ENCODE data around the gene SLC25A41. TPM values are rescaled to one million over a fixed set of nuclear protein-coding genes. Genes with fewer than 3 reads are reported as not detected.
A peak's percentile ranks its signal among the peaks of the same experiment; 100 is the strongest.

The SLC25A41 gene
- total and polyA plus RNA-seq, 9 of the 15 experiments (the other 6 are each of a cell fraction or from before 2014, with no cell fraction given), result 0.08 to 4.2 (median 1.6) TPM

DNA sequence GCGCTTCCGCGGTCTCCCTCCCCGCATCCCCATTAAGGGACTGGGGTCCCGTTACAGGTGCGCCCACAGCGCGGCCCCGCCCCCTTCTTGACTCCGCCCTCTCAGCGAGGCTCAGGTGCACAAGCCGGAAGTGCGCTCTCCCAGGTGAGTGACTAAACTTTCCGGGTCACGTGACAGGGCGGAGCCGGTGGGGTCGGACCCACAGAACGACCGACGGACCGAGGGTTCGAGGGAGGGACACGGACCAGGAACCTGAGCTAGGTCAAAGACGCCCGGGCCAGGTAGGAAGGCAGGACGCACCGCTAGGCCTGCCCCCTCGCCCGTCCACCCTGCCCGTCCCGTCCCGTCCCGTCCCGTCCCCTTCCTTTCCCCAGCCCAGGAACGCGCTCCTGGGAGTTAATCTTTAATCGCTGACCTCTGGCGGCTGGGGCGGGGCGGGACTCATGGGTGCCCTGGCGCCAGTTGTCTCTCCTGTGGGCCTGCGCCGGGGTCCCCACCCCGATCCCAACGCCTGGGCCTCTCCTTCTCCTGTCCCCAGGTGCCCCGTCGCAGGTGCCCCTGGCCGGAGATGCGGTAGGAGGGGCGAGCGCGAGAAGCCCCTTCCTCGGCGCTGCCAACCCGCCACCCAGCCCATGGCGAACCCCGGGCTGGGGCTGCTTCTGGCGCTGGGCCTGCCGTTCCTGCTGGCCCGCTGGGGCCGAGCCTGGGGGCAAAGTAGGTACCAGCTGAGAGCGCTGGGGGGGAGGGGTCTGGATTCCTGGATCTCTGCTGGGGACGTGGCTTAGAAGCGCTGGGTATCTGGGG is 30.7 kb upstream of the SLC25A41 start, which contains the start of gene CRB3 (continued):
- TF ChIP-seq, protein P1, sequence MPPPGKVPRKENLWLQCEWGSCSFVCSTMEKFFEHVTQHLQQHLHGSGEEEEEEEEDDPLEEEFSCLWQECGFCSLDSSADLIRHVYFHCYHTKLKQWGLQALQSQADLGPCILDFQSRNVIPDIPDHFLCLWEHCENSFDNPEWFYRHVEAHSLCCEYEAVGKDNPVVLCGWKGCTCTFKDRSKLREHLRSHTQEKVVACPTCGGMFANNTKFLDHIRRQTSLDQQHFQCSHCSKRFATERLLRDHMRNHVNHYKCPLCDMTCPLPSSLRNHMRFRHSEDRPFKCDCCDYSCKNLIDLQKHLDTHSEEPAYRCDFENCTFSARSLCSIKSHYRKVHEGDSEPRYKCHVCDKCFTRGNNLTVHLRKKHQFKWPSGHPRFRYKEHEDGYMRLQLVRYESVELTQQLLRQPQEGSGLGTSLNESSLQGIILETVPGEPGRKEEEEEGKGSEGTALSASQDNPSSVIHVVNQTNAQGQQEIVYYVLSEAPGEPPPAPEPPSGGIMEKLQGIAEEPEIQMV (tag; conservative IDR thresholded peaks at IDR 0.05; ENCODE audit: low read depth), result no peak
- TF ChIP-seq, protein P2, sequence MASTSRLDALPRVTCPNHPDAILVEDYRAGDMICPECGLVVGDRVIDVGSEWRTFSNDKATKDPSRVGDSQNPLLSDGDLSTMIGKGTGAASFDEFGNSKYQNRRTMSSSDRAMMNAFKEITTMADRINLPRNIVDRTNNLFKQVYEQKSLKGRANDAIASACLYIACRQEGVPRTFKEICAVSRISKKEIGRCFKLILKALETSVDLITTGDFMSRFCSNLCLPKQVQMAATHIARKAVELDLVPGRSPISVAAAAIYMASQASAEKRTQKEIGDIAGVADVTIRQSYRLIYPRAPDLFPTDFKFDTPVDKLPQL (IDR thresholded peaks at IDR 0.05; ENCODE audit: extremely low read depth, insufficient read length), result no peak
- TF ChIP-seq, protein P3, sequence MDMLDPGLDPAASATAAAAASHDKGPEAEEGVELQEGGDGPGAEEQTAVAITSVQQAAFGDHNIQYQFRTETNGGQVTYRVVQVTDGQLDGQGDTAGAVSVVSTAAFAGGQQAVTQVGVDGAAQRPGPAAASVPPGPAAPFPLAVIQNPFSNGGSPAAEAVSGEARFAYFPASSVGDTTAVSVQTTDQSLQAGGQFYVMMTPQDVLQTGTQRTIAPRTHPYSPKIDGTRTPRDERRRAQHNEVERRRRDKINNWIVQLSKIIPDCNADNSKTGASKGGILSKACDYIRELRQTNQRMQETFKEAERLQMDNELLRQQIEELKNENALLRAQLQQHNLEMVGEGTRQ (CRISPR knock-in tag; IDR thresholded peaks at IDR 0.05), result peak; percentile 83
- TF ChIP-seq, protein P4, sequence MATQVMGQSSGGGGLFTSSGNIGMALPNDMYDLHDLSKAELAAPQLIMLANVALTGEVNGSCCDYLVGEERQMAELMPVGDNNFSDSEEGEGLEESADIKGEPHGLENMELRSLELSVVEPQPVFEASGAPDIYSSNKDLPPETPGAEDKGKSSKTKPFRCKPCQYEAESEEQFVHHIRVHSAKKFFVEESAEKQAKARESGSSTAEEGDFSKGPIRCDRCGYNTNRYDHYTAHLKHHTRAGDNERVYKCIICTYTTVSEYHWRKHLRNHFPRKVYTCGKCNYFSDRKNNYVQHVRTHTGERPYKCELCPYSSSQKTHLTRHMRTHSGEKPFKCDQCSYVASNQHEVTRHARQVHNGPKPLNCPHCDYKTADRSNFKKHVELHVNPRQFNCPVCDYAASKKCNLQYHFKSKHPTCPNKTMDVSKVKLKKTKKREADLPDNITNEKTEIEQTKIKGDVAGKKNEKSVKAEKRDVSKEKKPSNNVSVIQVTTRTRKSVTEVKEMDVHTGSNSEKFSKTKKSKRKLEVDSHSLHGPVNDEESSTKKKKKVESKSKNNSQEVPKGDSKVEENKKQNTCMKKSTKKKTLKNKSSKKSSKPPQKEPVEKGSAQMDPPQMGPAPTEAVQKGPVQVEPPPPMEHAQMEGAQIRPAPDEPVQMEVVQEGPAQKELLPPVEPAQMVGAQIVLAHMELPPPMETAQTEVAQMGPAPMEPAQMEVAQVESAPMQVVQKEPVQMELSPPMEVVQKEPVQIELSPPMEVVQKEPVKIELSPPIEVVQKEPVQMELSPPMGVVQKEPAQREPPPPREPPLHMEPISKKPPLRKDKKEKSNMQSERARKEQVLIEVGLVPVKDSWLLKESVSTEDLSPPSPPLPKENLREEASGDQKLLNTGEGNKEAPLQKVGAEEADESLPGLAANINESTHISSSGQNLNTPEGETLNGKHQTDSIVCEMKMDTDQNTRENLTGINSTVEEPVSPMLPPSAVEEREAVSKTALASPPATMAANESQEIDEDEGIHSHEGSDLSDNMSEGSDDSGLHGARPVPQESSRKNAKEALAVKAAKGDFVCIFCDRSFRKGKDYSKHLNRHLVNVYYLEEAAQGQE (IDR thresholded peaks at IDR 0.05; ENCODE audit: borderline replicate concordance), result 0 out of 2 replicates have a peak, but pooled peaks have one; percentile 18
- TF ChIP-seq, protein P4 (CRISPR knock-in tag; IDR thresholded peaks at IDR 0.05; ENCODE audit: low read depth), result no peak
- TF ChIP-seq ZNF445 (CRISPR knock-in tag; IDR thresholded peaks at IDR 0.05; ENCODE audit: low read depth) (no peak), CEBPG (CRISPR knock-in tag; IDR thresholded peaks at IDR 0.05) (no peak), CEBPG (tag; conservative IDR thresholded peaks at IDR 0.05 in 1 of 2, IDR thresholded peaks at IDR 0.05 in 1 of 2) (no peak), ZEB2 (IDR thresholded peaks at IDR 0.05) (peak; percentile 74), TBL1XR1 (IDR thresholded peaks at IDR 0.05; ENCODE audit: low read length in 2 of 2) (no peak), TEAD1 (CRISPR knock-in tag; IDR thresholded peaks at IDR 0.05) (no peak), MAFF (IDR thresholded peaks at IDR 0.05; ENCODE audit: low read length) (no peak), BHLHE40 (IDR thresholded peaks at IDR 0.05; ENCODE audit: low read length) (peak; percentile 59), GATAD2B (IDR thresholded peaks at IDR 0.05; ENCODE audit: borderline replicate concordance) (no peak), PHTF2 (CRISPR knock-in tag; IDR thresholded peaks at IDR 0.05) (no peak)
